ENCODE data around the gene AVPR2.
A peak's percentile ranks its signal among the peaks of the same experiment; 100 is the strongest.

Gene AVPR2

DNA sequence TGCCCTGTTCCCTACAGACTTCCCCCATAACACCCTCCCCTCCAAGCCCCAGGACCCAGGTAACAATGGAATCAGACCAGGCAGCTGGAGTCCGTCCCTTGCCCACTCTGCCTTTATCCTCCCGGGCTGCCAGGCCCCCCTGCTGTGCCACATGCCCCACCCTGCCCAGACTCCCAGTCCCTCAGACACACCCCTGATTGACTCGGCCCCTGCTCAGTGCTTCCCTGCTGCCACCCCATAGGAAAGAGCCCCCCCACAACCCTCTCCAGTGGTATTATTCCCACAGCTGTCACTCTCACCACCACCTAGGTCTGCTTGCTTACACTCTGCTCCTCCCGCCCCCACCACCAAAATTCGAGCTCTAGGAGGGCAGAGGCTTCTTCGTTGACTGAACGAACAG is 35.1 kb downstream of the AVPR2 start:
- no peak overlapping the region for H3K9ac ChIP-seq (ENCODE audit: low read depth, low read length)
- H3K4me1 ChIP-seq (ENCODE audit: insufficient read depth, low read length), result peaks cover 17% of the 10 kb centered on the region
- H4K20me1 ChIP-seq (ENCODE audit: insufficient read depth, low read length), result no peaks in the 10 kb centered on the region
- H3K4me2 ChIP-seq (ENCODE audit: insufficient read depth, low read length), result no peak overlapping the region
- H3K27ac ChIP-seq (ENCODE audit: low read length), result no peak overlapping the region
- peaks cover 8% of the 10 kb centered on the region for H3K79me2 ChIP-seq (ENCODE audit: insufficient read depth, low read length)
- H3K27me3 ChIP-seq (ENCODE audit: insufficient read depth, low read length, poor library complexity), result no peaks in the 10 kb centered on the region
- TF ChIP-seq EZH2 (IDR thresholded peaks at IDR 0.05; ENCODE audit: borderline replicate concordance, low read depth, low read length, severe bottlenecking), result no peak
- TF ChIP-seq, protein P1, sequence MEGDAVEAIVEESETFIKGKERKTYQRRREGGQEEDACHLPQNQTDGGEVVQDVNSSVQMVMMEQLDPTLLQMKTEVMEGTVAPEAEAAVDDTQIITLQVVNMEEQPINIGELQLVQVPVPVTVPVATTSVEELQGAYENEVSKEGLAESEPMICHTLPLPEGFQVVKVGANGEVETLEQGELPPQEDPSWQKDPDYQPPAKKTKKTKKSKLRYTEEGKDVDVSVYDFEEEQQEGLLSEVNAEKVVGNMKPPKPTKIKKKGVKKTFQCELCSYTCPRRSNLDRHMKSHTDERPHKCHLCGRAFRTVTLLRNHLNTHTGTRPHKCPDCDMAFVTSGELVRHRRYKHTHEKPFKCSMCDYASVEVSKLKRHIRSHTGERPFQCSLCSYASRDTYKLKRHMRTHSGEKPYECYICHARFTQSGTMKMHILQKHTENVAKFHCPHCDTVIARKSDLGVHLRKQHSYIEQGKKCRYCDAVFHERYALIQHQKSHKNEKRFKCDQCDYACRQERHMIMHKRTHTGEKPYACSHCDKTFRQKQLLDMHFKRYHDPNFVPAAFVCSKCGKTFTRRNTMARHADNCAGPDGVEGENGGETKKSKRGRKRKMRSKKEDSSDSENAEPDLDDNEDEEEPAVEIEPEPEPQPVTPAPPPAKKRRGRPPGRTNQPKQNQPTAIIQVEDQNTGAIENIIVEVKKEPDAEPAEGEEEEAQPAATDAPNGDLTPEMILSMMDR (IDR thresholded peaks at IDR 0.05; ENCODE audit: borderline replicate concordance, extremely low read depth, low read length, poor library complexity, severe bottlenecking), result no peak
- no peaks in the 10 kb centered on the region for H3K9me3 ChIP-seq (ENCODE audit: insufficient read depth, low read length, severe bottlenecking)
- DNase-seq (no peak), ATAC-seq (ENCODE audit: insufficient read depth, low read depth) (no peak)
- H2AFZ ChIP-seq (ENCODE audit: low read depth, low read length), result no peak overlapping the region
- H3K36me3 ChIP-seq (ENCODE audit: insufficient read depth, low read length), result no peaks in the 10 kb centered on the region
- H3K4me3 ChIP-seq (ENCODE audit: low read depth in 1 of 2, low read length in 2 of 2), result no peak overlapping the region

DNA sequence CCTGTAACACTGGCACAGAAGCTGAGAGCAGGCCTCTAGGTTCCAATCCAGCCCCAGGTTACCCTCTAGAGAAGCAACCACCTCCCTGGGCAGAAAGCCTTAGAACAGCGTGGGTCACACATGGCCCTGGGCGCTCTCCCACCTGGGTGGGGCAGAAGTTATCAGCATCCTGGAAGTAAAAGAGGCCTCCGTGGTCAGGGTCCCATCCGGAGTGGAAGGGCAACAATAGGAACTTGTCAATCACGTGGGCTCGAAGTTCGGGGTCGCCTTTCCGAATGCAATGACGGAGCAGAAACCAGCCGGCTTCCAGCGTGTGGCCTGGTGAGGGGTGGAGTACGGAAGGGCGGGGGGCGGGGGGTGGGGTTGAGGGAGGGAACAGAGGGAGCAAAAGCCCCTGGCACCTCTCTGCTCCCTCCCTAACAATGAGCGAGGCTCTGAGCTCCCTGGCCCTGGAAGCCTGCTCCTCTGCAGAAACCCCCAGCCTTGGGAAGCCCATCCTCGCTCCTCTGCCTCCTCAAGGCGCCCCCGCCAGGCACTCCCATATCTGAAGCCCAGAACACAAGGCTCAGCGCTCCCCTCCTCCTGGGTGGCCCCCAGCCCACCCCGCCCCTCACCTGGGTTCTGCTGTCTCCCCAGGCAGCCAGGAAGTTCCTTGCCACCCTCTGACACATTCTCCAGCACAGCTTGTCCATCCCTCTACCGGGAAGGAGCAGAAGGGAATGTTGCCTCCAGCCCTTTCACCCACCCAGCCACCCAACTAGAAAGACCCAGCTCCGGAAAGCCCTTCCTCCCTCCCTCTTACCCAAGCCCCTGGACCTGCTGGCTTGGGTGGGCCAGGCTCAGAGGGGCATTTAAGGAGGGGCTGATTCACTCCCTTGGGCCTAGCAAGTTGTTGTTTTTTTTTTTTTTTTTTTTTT is 37.1 kb downstream of the AVPR2 start:
- Histone ChIP-seq H3K27me3 (ENCODE audit: insufficient read depth, low read length, poor library complexity) (no peaks in the 10 kb centered on the region), H3K4me2 (ENCODE audit: insufficient read depth, low read length) (no peak overlapping the region), H4K20me1 (ENCODE audit: insufficient read depth, low read length) (no peaks in the 10 kb centered on the region), H3K4me3 (ENCODE audit: low read depth in 1 of 2, low read length in 2 of 2) (no peak overlapping the region), H3K9me3 (ENCODE audit: insufficient read depth, low read length, severe bottlenecking) (no peaks in the 10 kb centered on the region), H3K27ac (ENCODE audit: low read length) (no peak overlapping the region), H3K79me2 (ENCODE audit: insufficient read depth, low read length) (no peaks in the 10 kb centered on the region), H2AFZ (ENCODE audit: low read depth, low read length) (no peak overlapping the region), H3K36me3 (ENCODE audit: insufficient read depth, low read length) (no peaks in the 10 kb centered on the region), H3K4me1 (ENCODE audit: insufficient read depth, low read length) (peaks cover 13% of the 10 kb centered on the region), H3K9ac (ENCODE audit: low read depth, low read length) (no peak overlapping the region)
- ATAC-seq (ENCODE audit: insufficient read depth, low read depth) (peak; percentile 23; the same call in 2 of the 3 replicates), DNase-seq (no peak)
- TF ChIP-seq, protein P1 (IDR thresholded peaks at IDR 0.05; ENCODE audit: borderline replicate concordance, extremely low read depth, low read length, poor library complexity, severe bottlenecking), result no peak
- TF ChIP-seq EZH2 (IDR thresholded peaks at IDR 0.05; ENCODE audit: borderline replicate concordance, low read depth, low read length, severe bottlenecking), result no peak

DNA sequence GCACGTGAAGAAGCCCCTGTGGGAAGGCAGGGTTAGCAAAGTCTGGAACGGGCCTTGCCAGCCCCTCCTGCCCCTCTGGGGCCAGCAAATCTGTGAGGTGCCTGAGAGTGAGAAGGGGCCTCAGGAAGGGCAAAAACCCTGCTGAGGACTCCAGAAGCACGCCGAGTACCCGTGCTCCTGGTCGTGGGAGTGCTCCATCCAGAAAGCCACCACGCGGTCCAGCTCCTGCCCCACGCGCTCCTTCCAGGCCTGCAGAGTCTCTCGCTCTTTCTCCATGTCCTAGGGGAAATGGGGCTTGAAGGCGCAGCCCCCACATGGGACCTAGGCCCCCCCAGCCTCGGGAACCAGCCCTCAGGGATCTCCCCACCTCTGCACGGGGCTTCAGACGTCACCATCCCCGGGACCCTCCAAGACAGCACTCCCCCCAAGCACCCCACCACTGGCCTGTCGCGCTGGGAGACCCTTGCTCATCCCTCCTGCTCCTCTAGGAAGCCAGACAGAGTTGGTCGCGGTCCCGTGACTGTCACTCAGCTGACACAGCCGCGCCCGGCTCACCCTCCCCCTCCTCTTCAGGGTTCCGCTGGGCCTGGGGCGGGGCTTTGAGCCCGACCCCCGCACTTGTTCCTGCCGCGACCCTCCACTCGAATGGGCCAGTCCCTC is 39.8 kb downstream of the AVPR2 start, which contains the start of gene RENBP:
TSS of gene RENBP (minus strand) at position 504 of the 660 bp plus-strand sequence. CDS start at position 471, 33 bp downstream.
- ATAC-seq (ENCODE audit: insufficient read depth, low read depth), result peak; percentile 56
- peak within 1 kb of the TSS; percentile 45; the same call in 1 of the 2 replicates for H2AFZ ChIP-seq (ENCODE audit: low read depth, low read length)
- TF ChIP-seq, protein P1 (IDR thresholded peaks at IDR 0.05; ENCODE audit: borderline replicate concordance, extremely low read depth, low read length, poor library complexity, severe bottlenecking), result no peak
- TF ChIP-seq EZH2 (IDR thresholded peaks at IDR 0.05; ENCODE audit: borderline replicate concordance, low read depth, low read length, severe bottlenecking), result no peak
- H3K27me3 ChIP-seq (ENCODE audit: insufficient read depth, low read length, poor library complexity), result no peaks in the 10 kb centered on the region
- H4K20me1 ChIP-seq (ENCODE audit: insufficient read depth, low read length), result no peaks in the 10 kb centered on the region; the same call in 1 of the 2 replicates
- H3K9ac ChIP-seq (ENCODE audit: low read depth, low read length), result peak within 1 kb of the TSS; percentile 50
- peak within 1 kb of the TSS in 1 of 2 experiments; percentile 49; a peak in 2 of 4 replicates for H3K4me3 ChIP-seq (ENCODE audit: low read depth in 1 of 2, low read length in 2 of 2)
- H3K79me2 ChIP-seq (ENCODE audit: insufficient read depth, low read length), result no peaks in the 10 kb centered on the region
- no peaks in the 10 kb centered on the region for H3K9me3 ChIP-seq (ENCODE audit: insufficient read depth, low read length, severe bottlenecking)
- peaks cover 13% of the 10 kb centered on the region for H3K36me3 ChIP-seq (ENCODE audit: insufficient read depth, low read length)
- peak within 1 kb of the TSS; percentile 35 for H3K27ac ChIP-seq (ENCODE audit: low read length)
- DNase-seq, result peak; percentile 62
- peak within 1 kb of the TSS; percentile 65 for H3K4me2 ChIP-seq (ENCODE audit: insufficient read depth, low read length)
- peaks cover 13% of the 10 kb centered on the region for H3K4me1 ChIP-seq (ENCODE audit: insufficient read depth, low read length)

Data from DND-41 (cell line).